Upper lobe of left lung (tissue), 6 donors: ENCODE results near the gene DEFB127. TPM values are rescaled to one million over a fixed set of nuclear protein-coding genes. Genes with fewer than 3 reads are reported as not detected.
"Not testable (repeated sequence)": the region's sequence is repeated elsewhere in the genome, so short reads cannot be mapped to it uniquely, and the experiment has no call there.

Experiments
- ATAC-seq, 2 donors: fragments of 200-7000 bp; cut with Tn5 transposase; one replicate each; pipeline ENCODE4 v1.9.1; 2022; ENCODE audit warnings: mild to moderate bottlenecking in 2 of 2, moderate library complexity in 2 of 2; ENCODE audit not compliant: low FRiP score in 2 of 2
- DNase-seq, 2 donors: peaks; one replicate each; pipeline ENCODE4 v3.0.0-alpha.2; 2019 to 2020
- H3K27ac ChIP-seq, 4 donors: fragments of 200-600 bp; sonication (generic); one replicate each; pipeline ENCODE4 v1.5.1; 2016 to 2019
- H3K27me3 ChIP-seq, 4 donors: fragments of 200-600 bp; sonication (generic); one replicate each; pipeline ENCODE4 v1.5.1; 2017 to 2019
- H3K36me3 ChIP-seq, 4 donors: fragments of 200-600 bp; sonication (generic); one replicate each; pipeline ENCODE4 v1.5.1; 2016 to 2019
- H3K4me1 ChIP-seq, 4 donors: fragments of 200-600 bp; sonication (generic); one replicate each; pipeline ENCODE4 v1.5.1; 2018 to 2019
- H3K4me3 ChIP-seq, 4 donors: fragments of 200-600 bp; sonication (generic); one replicate each; pipeline ENCODE4 v1.5.1; 2017 to 2019; ENCODE audit warnings: mild to moderate bottlenecking in 2 of 4, moderate library complexity in 1 of 4
- H3K9me3 ChIP-seq, 4 donors: fragments of 200-600 bp; sonication (generic); one replicate each; pipeline ENCODE4 v1.5.1; 2018 to 2019
- CTCF ChIP-seq, 6 experiments: fragments of 450-650 bp in 4 of 6; fragments of 200-600 bp in 2 of 6; sonication (generic) in 2 of 6; IDR thresholded peaks; one replicate each; pipeline ENCODE4 v1.5.1; 2016 to 2019; ENCODE audit warnings: antibody characterized with exemption in 6 of 6
- EP300 ChIP-seq, 4 donors: sonication (generic); formaldehyde crosslinking; IDR thresholded peaks; one replicate each; pipeline ENCODE4 v1.5.1; 2017; ENCODE audit warnings: antibody characterized with exemption in 4 of 4, control low read depth in 2 of 4
- POLR2A ChIP-seq, 4 donors: fragments of 450-650 bp; IDR thresholded peaks; one replicate each; pipeline ENCODE4 v1.5.1; 2016 to 2017; ENCODE audit warnings: antibody characterized with exemption in 4 of 4, mild to moderate bottlenecking in 2 of 4
- POLR2AphosphoS5 ChIP-seq, 2 donors: sonication (generic); formaldehyde crosslinking; IDR thresholded peaks; one replicate each; pipeline ENCODE4 v1.5.1; 2017; ENCODE audit warnings: antibody characterized with exemption in 2 of 2
- WGBS, 2 donors: methylation state at CpG; one replicate each; pipeline ENCODE4 v1.1.5; 2017 to 2018; 5-methylcytosine and 5-hydroxymethylcytosine counted together
- total RNA-seq, 6 donors: library from RNA; depleted of rRNA in 4 of 6; stranded (reverse); fragments of >200 nt in 4 of 6; gene quantifications; one replicate each; pipeline versions ENCODE4 v1.1.0 to v1.2.1, GENCODE V29; 2016 to 2021
- donor health status: DM: no; HTN: no; CAD: no; lungs with moderate emphysema.
- donor health status: DM: no; HTN: yes; CAD: no; lungs with severe emphysema.

DEFB127 gene
- not detected for total RNA-seq

GRCh38 chr20:157154-157553 lies at the start of gene DEFB127:
Gene DEFB127, plus strand, starts transcription at chr20:157454. Its CDS starts 91 bp downstream, at chr20:157545.
- no peaks in the 10 kb centered on the region for H3K36me3 ChIP-seq
- no peak within 1 kb of the TSS for H3K4me3 ChIP-seq
- no peaks in the 10 kb centered on the region for H3K27me3 ChIP-seq
- no peaks in the 10 kb centered on the region for H3K9me3 ChIP-seq
- no peak within 1 kb of the TSS for H3K27ac ChIP-seq
- DNase-seq (no peak), ATAC-seq (no peak)
- 95 to 97% methylated on average over 5 of the region's 5 CpGs for WGBS, 2 donors
- TF ChIP-seq POLR2A (IDR thresholded peaks at IDR 0.05) = no peak
- TF ChIP-seq POLR2AphosphoS5 (IDR thresholded peaks at IDR 0.05) = no peak
- TF ChIP-seq CTCF (IDR thresholded peaks at IDR 0.05) = no peak
- TF ChIP-seq EP300 (IDR thresholded peaks at IDR 0.05) = no peak
- no peaks in the 10 kb centered on the region for H3K4me1 ChIP-seq

- Histone ChIP-seq H3K9me3 (peaks cover 0 to 2% (median 0%) of the 10 kb centered on the region in 4 donors), H3K27me3 (no peaks in the 10 kb centered on the region), H3K4me1 (no peaks in the 10 kb centered on the region), H3K36me3 (no peaks in the 10 kb centered on the region), H3K4me3 (no peak overlapping the region), H3K27ac (no peak overlapping the region)
- no peak for TF ChIP-seq CTCF (IDR thresholded peaks at IDR 0.05)
- TF ChIP-seq POLR2AphosphoS5 (IDR thresholded peaks at IDR 0.05) = no peak
- no peak for TF ChIP-seq EP300 (IDR thresholded peaks at IDR 0.05)
- no peak for TF ChIP-seq POLR2A (IDR thresholded peaks at IDR 0.05)
- DNase-seq = no peak
- ATAC-seq = no peak
These were observed 44.9 kb upstream of the DEFB127 start for GRCh38 chr20:112396-112795.

- ATAC-seq = no peak
- Histone ChIP-seq H3K27me3 (no peaks in the 10 kb centered on the region), H3K4me1 (no peaks in the 10 kb centered on the region), H3K36me3 (no peaks in the 10 kb centered on the region), H3K9me3 (peaks cover 0 to 5% (median 0%) of the 10 kb centered on the region in 4 donors), H3K4me3 (no peak overlapping the region), H3K27ac (no peak overlapping the region)
- no peak for DNase-seq
- no peak for TF ChIP-seq EP300 (IDR thresholded peaks at IDR 0.05)
- no peak for TF ChIP-seq POLR2AphosphoS5 (IDR thresholded peaks at IDR 0.05)
- TF ChIP-seq CTCF (IDR thresholded peaks at IDR 0.05) = no peak
- TF ChIP-seq POLR2A (IDR thresholded peaks at IDR 0.05) = no peak
These were observed 39.7 kb upstream of the DEFB127 start for GRCh38 chr20:117518-117917.

GRCh38 chr20:129786-130323 lies 27.4 kb upstream of the DEFB127 start:
- peak in 1 of 2 donors; percentile 44 for DNase-seq
- H3K27me3 ChIP-seq, H3K27ac ChIP-seq, ATAC-seq, H3K4me3 ChIP-seq, H3K9me3 ChIP-seq, H3K4me1 ChIP-seq, H3K36me3 ChIP-seq: not testable (repeated sequence)
- WGBS, 2 donors = 91 to 92% methylated on average over 20 to 27 of the region's 28 CpGs

GRCh38 chr20:137668-138490 lies 19.4 kb upstream of the DEFB127 start:
- H3K27ac ChIP-seq = no peak overlapping the region
- ATAC-seq (no peak), DNase-seq (no peak)
- no peaks in the 10 kb centered on the region for H3K4me1 ChIP-seq
- H3K27me3 ChIP-seq = no peaks in the 10 kb centered on the region
- no peak for TF ChIP-seq POLR2A (IDR thresholded peaks at IDR 0.05)
- no peak for TF ChIP-seq POLR2AphosphoS5 (IDR thresholded peaks at IDR 0.05)
- TF ChIP-seq EP300 (IDR thresholded peaks at IDR 0.05) = no peak
- peak in 3 of 6 experiments; percentile 1 to 45 (median 18) for TF ChIP-seq CTCF (IDR thresholded peaks at IDR 0.05)
- 70 to 71% methylated on average over 10 to 11 of the region's 11 CpGs for WGBS, 2 donors
- no peak overlapping the region for H3K4me3 ChIP-seq
- H3K9me3 ChIP-seq = no peaks in the 10 kb centered on the region
- no peaks in the 10 kb centered on the region for H3K36me3 ChIP-seq
